AG10803 (cell line): ENCODE results near the gene NCOA4.
"Not testable (repeated sequence)": the region's sequence is repeated elsewhere in the genome, so short reads cannot be mapped to it uniquely, and the experiment has no call there.

ENCODE experiments used
- DNase-seq: peaks from one replicate; pipeline ENCODE4 v3.0.0; 2010; ENCODE audit warnings: low read depth
- H3K4me3 ChIP-seq: 2 replicates; pipeline ENCODE4 v1.5.1; 2011; ENCODE audit warnings: mild to moderate bottlenecking, low read length, control low read depth
- TF ChIP-seq, protein P1 (sequence below): conservative IDR thresholded peaks from 2 replicates; pipeline ENCODE4 v1.5.1; 2011; ENCODE audit warnings: mild to moderate bottlenecking, low read length, control low read depth, inconsistent platforms

NCOA4 gene

DNA sequence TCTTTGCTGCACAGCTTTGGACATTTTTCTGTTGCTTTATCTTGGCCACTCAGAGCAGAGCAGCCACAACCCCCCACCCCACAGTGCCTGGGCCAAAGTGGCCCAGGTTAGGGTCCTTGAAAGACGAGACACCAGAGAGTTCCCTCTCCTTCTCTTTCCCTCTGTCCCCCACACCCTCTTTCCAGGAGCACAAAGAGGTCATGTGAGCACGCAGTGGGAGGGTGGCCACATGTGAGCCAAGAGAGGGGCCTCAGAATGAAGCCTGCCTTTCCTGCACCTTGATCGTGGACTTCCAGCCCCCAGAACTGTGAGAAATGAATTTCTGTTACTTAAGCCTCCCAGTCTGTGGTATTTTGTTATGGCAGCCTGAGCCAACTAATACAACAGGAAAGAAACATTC is 30.3 kb upstream of the NCOA4 start:
- no peak overlapping the region for H3K4me3 ChIP-seq
- TF ChIP-seq, protein P1, sequence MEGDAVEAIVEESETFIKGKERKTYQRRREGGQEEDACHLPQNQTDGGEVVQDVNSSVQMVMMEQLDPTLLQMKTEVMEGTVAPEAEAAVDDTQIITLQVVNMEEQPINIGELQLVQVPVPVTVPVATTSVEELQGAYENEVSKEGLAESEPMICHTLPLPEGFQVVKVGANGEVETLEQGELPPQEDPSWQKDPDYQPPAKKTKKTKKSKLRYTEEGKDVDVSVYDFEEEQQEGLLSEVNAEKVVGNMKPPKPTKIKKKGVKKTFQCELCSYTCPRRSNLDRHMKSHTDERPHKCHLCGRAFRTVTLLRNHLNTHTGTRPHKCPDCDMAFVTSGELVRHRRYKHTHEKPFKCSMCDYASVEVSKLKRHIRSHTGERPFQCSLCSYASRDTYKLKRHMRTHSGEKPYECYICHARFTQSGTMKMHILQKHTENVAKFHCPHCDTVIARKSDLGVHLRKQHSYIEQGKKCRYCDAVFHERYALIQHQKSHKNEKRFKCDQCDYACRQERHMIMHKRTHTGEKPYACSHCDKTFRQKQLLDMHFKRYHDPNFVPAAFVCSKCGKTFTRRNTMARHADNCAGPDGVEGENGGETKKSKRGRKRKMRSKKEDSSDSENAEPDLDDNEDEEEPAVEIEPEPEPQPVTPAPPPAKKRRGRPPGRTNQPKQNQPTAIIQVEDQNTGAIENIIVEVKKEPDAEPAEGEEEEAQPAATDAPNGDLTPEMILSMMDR = no peak
- no peak for DNase-seq

DNA sequence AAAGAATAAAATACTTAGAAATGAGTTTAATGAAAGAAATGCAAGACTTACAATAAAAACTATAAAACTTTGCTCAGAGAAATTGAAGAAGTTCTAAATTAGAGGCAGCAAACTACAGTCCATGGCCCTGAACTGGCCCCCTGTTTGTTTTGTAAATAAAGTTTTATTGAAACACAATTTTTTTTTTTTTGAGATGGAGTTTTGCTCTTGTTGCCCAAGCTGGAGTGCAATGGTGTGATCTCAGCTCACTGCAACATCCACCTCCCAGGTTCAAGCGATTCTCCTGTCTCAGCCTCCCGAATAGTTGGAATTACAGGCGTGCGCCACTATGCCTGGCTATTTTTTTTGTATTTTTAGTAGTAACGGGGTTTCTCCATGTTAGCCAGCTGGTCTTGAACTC is 27.5 kb upstream of the NCOA4 start:
- H3K4me3 ChIP-seq = not testable (repeated sequence)

DNA sequence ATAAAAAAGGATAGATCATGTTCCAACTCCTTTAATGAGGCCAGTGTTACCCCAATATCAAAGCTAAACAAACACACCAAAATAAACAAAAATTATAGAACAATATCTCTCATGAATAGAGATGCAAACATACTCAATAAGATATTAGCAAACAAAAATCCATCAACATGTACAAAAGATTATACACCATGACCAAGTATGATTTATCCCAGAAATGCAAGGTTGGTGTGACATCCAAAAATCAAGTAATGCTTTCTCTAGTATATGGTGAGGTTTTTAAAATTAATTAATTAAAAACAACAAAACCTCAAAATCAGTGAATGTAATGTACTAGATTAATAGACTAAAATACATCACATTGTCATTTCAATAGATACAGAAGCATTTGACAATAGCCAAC is 26.6 kb upstream of the NCOA4 start:
- DNase-seq = no peak
- TF ChIP-seq, protein P1 = no peak
- no peak overlapping the region for H3K4me3 ChIP-seq

More for the DNA sequence above, 27.5 kb upstream of the NCOA4 start:
- DNase-seq = not testable (repeated sequence)

DNA sequence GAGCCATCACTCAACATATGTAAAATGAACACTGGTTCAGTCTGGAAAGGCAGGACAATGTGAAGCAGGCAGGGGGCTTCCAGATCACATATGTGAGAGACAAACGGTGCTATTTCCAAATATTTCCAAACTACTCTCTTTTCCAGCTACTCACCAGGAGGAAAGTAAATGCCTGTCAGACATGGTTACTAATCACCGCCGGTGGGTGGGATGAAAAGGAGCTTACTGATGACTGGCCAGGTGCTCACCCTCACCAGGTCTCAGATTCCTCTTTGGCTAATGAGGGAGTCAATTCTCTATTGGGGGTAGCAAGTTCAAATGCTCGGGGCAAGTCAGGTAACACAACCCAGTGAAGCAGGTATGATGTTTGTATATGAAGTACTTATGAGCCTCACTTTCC is 25.3 kb upstream of the NCOA4 start:
- TF ChIP-seq, protein P1 = no peak
- no peak for DNase-seq
- no peak overlapping the region for H3K4me3 ChIP-seq

DNA sequence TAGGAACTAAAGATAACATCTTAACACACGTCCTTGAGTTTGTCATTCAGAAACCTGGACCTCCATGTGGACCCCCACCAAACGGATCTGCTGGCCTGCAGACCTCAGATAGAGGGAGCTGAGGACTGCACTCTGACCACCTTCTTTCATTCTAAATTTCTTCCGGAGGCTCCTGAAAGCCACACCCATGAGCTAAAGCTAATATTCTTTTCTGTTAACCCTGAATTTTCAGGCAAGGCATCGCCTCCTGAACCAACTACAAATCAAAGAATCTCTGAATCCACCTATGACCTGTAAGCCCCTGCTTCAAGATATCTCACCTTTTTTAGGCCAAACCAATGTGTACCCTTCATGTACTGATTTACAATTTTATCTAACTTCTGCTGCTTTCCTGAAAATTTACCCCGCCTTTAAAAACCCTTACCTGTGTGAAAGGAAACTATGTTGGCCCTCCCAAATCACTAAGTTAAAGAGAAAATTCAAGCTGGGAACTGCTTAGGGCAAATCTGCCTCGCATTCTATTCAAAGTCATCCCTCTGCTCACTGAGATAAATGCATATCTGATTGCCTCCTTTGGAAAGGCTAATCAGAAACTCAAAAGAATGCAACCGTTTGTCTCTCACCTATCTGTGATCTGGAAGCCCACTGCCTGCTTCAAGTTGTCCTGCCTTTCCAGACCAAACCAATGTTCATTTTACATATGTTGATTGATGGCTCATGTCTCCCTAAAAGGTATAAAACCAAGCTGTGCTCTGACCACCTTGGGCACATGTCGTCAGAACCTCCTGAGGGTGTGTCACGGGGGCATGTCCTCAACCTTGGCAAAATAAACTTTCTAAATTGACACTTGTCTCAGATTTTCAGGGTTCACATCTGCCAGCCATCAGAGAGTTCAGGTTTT is 23.4 kb upstream of the NCOA4 start:
- no peak for DNase-seq
- H3K4me3 ChIP-seq = no peak overlapping the region
- TF ChIP-seq, protein P1 = no peak

DNA sequence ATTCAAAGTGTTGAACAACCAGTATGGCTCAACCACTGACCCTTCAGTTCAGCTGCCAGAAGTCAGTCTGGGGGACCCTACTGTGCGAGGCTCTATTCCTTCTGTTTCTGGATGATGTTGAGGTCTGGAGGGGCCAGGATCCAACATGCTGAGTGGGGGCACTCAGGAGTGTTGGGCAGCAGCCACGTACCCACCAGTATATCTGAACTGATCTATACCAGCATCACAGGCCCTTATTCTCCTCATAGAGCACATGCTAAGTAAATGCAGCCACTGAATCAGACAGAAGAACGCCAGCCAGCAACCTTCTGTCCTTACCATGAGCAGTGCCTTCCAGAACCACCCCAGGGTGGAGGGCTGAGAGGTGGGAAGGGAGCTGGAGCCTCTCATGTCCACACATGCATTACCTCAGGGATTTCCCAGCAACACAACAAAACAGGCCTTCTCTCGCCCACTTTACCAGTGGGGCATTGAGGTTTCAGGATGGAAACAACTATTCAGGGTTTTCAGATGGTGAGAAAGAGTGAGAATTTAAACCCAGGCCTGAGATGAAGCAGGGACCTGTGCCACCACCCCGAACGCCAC is 22.5 kb upstream of the NCOA4 start:
- DNase-seq = no peak
- no peak overlapping the region for H3K4me3 ChIP-seq
- TF ChIP-seq, protein P1 = no peak

DNA sequence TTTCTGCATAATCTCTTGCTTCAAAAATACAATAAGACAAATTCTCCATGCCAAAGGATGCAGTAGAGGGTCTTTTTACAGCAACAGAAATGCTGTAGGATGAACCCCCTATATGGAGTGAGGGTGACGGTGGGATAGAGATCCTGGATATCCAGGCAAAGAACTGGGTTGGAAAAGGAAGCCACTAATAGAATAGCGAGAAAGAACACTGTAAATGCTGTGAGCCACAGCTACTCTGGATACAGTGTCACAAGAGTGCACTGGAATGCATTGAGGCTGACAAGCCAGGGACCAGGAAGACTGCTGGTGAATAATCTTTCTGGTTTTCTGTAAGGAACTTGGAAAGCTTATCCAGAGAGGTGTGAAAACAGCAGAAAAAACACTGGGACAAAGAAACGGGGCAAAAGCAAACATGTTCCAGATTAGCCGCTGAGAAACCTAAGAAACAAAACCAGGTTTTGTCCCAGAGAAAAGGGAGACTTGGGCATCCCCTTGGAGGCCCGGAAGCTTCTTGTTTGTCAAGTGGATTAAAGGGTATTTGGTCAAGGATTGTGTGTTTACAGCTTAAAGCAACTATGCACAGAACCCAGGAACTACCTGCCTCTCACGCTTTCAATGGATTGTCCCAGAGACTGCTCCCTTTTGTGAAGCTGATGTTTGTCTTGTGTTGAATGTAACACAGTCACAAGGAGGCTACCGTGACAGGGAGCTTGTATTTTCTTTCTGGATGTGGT is 21.8 kb upstream of the NCOA4 start:
- DNase-seq = no peak
- TF ChIP-seq, protein P1 = no peak
- no peak overlapping the region for H3K4me3 ChIP-seq
